Panc1 (cell line): ENCODE results near the gene SPATA7. TPM values are rescaled to one million over a fixed set of nuclear protein-coding genes. Genes with fewer than 3 reads are reported as not detected.

Experiments
- ATAC-seq: fragments of 200-7000 bp; cut with Tn5 transposase; 2 replicates; pipeline ENCODE4 v1.9.1; 2020; ENCODE audit warnings: mild to moderate bottlenecking, moderate library complexity
- BruUV-seq: library from RNA; stranded (reverse); fragments of 400-500 nt; replicated peaks from 2 replicates; lab custom pipeline; 2021; lab: Mats Ljungman, UMichigan
- CTCF ChIA-PET: fragments of 300-600 bp; sonication (Branson Sonifier 250); formaldehyde crosslinking; loops from one replicate; lab custom pipeline; 2022; ENCODE audit warnings: antibody characterized with exemption; lab: Charles Lee
- POLR2A ChIA-PET: fragments of 300-600 bp; sonication (Branson Sonifier 250); formaldehyde crosslinking; loops from one replicate; lab custom pipeline; 2022; ENCODE audit warnings: antibody characterized with exemption; lab: Charles Lee
- DNase-seq: peaks from one replicate; pipeline ENCODE4 v3.0.0-alpha.2; 2010; ENCODE audit warnings: low read depth, low spot score
- H3K27ac ChIP-seq: 2 replicates; pipeline ENCODE4 v1.5.1; 2011; ENCODE audit warnings: mild to moderate bottlenecking, low read length, inconsistent platforms
- H3K27me3 ChIP-seq: fragments of 200-500 bp; sonication (Bioruptor generic); 2 replicates; pipeline ENCODE4 v1.6.0; 2014; ENCODE audit warnings: low read length, inconsistent platforms; ENCODE audit not compliant: control insufficient read depth, insufficient read depth
- H3K36me3 ChIP-seq: fragments of 200-500 bp; sonication (Bioruptor generic); 2 replicates; pipeline ENCODE4 v1.5.1; 2014; ENCODE audit warnings: inconsistent platforms, mild to moderate bottlenecking, low read length, moderate library complexity; ENCODE audit not compliant: control insufficient read depth, insufficient read depth
- H3K4me1 ChIP-seq: 2 replicates; pipeline ENCODE4 v1.5.1; 2011; ENCODE audit warnings: inconsistent platforms, mild to moderate bottlenecking, low read length, moderate library complexity; ENCODE audit not compliant: control insufficient read depth, insufficient read depth
- H3K4me3 ChIP-seq, 2 experiments: 2 replicates each; pipeline ENCODE4 v1.5.1; 2011 to 2012; ENCODE audit warnings: low read depth in 2 of 2, low read length in 2 of 2, mild to moderate bottlenecking in 2 of 2, inconsistent platforms in 1 of 2, moderate library complexity in 1 of 2
- H3K9me3 ChIP-seq: fragments of 200-500 bp; sonication (Bioruptor generic); 2 replicates; pipeline ENCODE4 v1.5.1; 2014; ENCODE audit warnings: low read depth, mild to moderate bottlenecking, inconsistent platforms, low read length, moderate library complexity; ENCODE audit not compliant: control insufficient read depth, insufficient read depth
- CTCF ChIP-seq: fragments of 450-650 bp; IDR thresholded peaks from 2 replicates; pipeline ENCODE4 v1.5.1; 2017; ENCODE audit warnings: mild to moderate bottlenecking
- POLR2AphosphoS5 ChIP-seq: IDR thresholded peaks from 2 replicates; pipeline ENCODE4 v1.6.1; 2012; ENCODE audit warnings: mild to moderate bottlenecking, low read depth, low read length, moderate library complexity
- REST ChIP-seq, 2 experiments: IDR thresholded peaks; 2 replicates each; pipeline ENCODE4 v1.6.1; 2011 to 2012; ENCODE audit warnings: low read depth in 2 of 2, control low read depth in 1 of 2, low read length in 1 of 2, mild to moderate bottlenecking in 1 of 2, moderate library complexity in 1 of 2; ENCODE audit not compliant: insufficient read depth in 1 of 2
- SIN3A ChIP-seq: IDR thresholded peaks from 2 replicates; pipeline ENCODE4 v1.6.1; 2012; ENCODE audit warnings: low read depth, mild to moderate bottlenecking, low read length, moderate library complexity, borderline replicate concordance; ENCODE audit not compliant: insufficient read depth
- TCF7L2 ChIP-seq: IDR thresholded peaks from 2 replicates; pipeline ENCODE4 v1.6.1; 2011; ENCODE audit warnings: mild to moderate bottlenecking, low read depth, low read length, inconsistent platforms
- in situ Hi-C: cut with HindIII; loops from 2 replicates; pipeline ENCODE4 v1.10.0; 2016; ENCODE audit warnings: low sequenced_read_pairs, low pct_unique_long_range_greater_than_20kb
- intact Hi-C: fragments of 100-400 bp; cut with micrococcal nuclease; formaldehyde crosslinking; loops from one replicate; pipeline ENCODE4 v1.10.0; 2022; ENCODE audit not compliant: unreplicated experiment
- total RNA-seq: library from RNA; stranded (reverse); gene quantifications from one replicate; pipeline ENCODE4 v1.2.1, GENCODE V29; 2021; ENCODE audit not compliant: unreplicated experiment

Gene SPATA7
- total RNA-seq, 1 experiment from 2014 or later = 4.0 TPM

GRCh38 chr14:88470542-88471440 is 85.3 kb downstream of the SPATA7 start:
- no peak for ATAC-seq
- no peaks in the 10 kb centered on the region for H3K27me3 ChIP-seq
- H3K4me3 ChIP-seq = no peak overlapping the region
- no peak for DNase-seq
- in situ Hi-C loops = no loop called here
- intact Hi-C loops = no loop called here
- BruUV-seq = no TSS peak
- ChIA-PET POLR2A (no interaction called here), CTCF (no interaction called here)
- H3K36me3 ChIP-seq = no peaks in the 10 kb centered on the region
- H3K4me1 ChIP-seq = no peaks in the 10 kb centered on the region
- no peak overlapping the region for H3K27ac ChIP-seq
- no peaks in the 10 kb centered on the region for H3K9me3 ChIP-seq
- TF ChIP-seq CTCF = no peak
- no peak for TF ChIP-seq SIN3A
- TF ChIP-seq TCF7L2 = no peak
- TF ChIP-seq POLR2AphosphoS5 = no peak
- no peak for TF ChIP-seq REST (IDR thresholded peaks at IDR 0.05; ENCODE audit: insufficient read depth in 1 of 2, low read depth in 2 of 2, low read length in 1 of 2)

- intact Hi-C loops (no loop called here), in situ Hi-C loops (no loop called here)
- DNase-seq (no peak), ATAC-seq (no peak)
- Histone ChIP-seq H3K4me3 (no peak overlapping the region), H3K36me3 (no peaks in the 10 kb centered on the region; the same call in 1 of the 2 replicates), H3K9me3 (no peaks in the 10 kb centered on the region), H3K27ac (no peak overlapping the region), H3K27me3 (no peaks in the 10 kb centered on the region), H3K4me1 (no peaks in the 10 kb centered on the region)
- TF ChIP-seq SIN3A (no peak), REST (IDR thresholded peaks at IDR 0.05; ENCODE audit: insufficient read depth in 1 of 2, low read depth in 2 of 2, low read length in 1 of 2) (no peak), POLR2AphosphoS5 (no peak), TCF7L2 (no peak), CTCF (no peak)
- ChIA-PET CTCF (no interaction called here), POLR2A (no interaction called here)
- no TSS peak for BruUV-seq
Measured at GRCh38 chr14:88473791-88474190, 88.3 kb downstream of the SPATA7 start.
